ENCODE data around the gene PLEKHG5.

DNA sequence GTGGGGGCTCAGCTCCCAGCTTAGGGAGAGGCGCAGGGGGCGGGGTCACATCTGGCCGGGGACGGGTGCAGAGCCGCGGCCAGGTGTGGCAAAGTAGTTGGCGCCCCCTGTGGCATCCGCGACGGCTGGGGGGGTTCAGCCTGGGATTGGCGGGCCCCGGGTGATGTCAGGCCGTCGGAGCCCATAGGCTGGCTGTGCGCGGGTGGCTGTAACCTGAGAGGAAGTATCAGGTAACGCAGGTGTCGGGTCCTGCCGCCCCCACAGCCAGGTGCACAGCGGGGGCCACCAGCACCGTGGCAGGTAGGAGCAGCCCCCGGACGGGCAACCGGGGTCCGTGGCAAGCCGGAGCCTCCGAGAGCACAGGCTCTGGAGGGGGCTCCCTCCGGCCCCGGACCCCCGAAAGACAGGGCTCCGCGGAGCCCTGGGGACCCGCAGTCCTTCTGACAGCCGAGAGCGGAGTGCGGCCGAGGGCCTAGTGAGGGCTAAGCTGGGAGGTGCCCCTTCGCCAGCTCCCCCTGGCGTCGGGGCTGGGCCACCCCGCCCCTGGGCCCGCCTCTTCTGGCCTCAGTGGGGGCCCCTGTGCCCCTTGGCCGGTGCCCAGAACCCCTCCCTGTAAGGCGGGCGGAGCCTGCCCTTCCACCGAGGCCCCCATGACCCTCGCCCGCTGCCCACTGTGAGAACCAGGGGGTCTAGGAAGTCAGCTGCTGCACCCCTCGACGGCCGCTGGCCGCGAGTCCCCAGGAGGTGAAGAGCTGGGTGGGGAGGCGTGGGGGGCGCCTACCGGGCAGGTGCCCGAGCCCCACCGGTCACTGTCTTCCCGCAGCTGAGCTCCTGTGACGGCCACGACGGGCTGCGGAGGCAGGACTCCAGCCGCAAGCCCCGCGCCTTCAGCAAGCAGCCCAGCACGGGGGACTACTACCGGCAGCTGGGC is 43.4 kb downstream of the PLEKHG5 start:
- TF ChIP-seq, protein P1, sequence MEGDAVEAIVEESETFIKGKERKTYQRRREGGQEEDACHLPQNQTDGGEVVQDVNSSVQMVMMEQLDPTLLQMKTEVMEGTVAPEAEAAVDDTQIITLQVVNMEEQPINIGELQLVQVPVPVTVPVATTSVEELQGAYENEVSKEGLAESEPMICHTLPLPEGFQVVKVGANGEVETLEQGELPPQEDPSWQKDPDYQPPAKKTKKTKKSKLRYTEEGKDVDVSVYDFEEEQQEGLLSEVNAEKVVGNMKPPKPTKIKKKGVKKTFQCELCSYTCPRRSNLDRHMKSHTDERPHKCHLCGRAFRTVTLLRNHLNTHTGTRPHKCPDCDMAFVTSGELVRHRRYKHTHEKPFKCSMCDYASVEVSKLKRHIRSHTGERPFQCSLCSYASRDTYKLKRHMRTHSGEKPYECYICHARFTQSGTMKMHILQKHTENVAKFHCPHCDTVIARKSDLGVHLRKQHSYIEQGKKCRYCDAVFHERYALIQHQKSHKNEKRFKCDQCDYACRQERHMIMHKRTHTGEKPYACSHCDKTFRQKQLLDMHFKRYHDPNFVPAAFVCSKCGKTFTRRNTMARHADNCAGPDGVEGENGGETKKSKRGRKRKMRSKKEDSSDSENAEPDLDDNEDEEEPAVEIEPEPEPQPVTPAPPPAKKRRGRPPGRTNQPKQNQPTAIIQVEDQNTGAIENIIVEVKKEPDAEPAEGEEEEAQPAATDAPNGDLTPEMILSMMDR (IDR thresholded peaks at IDR 0.05), result peak in 3 of 4 donors; percentile 31 to 38 (median 32)
- TF ChIP-seq POLR2A (IDR thresholded peaks at IDR 0.05), result peak; percentile 21

Data from right lobe of liver (tissue), 4 donors.